Measurements from ENCODE around the gene LDB3.

LDB3 gene

GRCh38 chr10:86692023-86692514 lies 23.8 kb downstream of the LDB3 start:
- TF ChIP-seq Cebpa-rat (IDR thresholded peaks at IDR 0.05), result no peak
- H3K4me1 ChIP-seq, result no peaks in the 10 kb centered on the region
- H3K9me3 ChIP-seq, result no peaks in the 10 kb centered on the region
- no peaks in the 10 kb centered on the region for H3K36me3 ChIP-seq
- no peaks in the 10 kb centered on the region for H4K20me1 ChIP-seq
- H3K9ac ChIP-seq, result no peak overlapping the region
- H3K4me2 ChIP-seq, result no peak overlapping the region
- H3K27me3 ChIP-seq, result no peaks in the 10 kb centered on the region
- no peak overlapping the region for H3K27ac ChIP-seq
- H3K4me3 ChIP-seq, result no peak overlapping the region

DNA sequence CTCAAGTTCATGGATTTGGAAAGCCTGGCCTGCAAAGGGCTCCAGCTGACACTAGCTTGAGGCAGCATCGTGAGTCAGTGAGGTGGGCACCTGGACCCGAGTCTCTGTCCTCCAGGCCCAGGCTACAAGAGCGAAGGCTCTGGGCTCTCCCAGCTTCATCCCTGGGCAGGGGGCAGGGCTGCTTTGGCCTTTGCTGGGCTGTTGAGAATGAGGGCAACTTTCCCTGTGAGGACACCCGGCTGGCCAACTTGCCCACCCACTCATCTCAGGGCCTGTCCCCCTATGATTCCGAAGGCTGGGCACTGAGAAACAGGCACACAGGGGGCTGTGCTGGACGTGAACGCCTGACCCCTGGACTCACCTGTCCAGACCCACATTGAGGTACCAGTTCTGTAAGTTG lies 24.4 kb downstream of the LDB3 start:
- no peaks in the 10 kb centered on the region for H3K27me3 ChIP-seq
- TF ChIP-seq Cebpa-rat (IDR thresholded peaks at IDR 0.05), result no peak
- no peaks in the 10 kb centered on the region for H4K20me1 ChIP-seq
- H3K4me3 ChIP-seq, result no peak overlapping the region
- no peak overlapping the region for H3K9ac ChIP-seq
- no peak overlapping the region for H3K4me2 ChIP-seq
- H3K36me3 ChIP-seq, result no peaks in the 10 kb centered on the region
- no peaks in the 10 kb centered on the region for H3K9me3 ChIP-seq
- H3K27ac ChIP-seq, result no peak overlapping the region
- H3K4me1 ChIP-seq, result no peaks in the 10 kb centered on the region

DNA sequence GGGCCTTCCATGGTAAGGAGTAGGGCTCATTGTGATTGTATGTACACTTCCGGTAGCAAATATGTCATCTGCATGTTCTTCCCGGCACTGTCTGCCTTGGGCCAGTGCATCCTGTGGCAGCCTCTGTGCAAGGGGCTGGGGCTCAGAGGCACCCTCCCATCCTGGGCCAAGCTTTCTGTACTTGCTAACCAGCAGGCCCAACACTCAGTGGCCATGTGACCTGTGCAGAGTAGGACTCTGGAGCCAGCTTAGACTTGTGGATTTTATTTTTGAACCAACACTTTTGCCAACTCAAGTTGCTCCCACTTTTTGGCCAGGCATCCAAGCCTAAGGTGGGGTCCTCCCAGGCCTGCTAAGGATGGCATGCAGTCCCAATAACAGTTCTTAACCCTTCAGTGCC lies 25.0 kb downstream of the LDB3 start:
- Histone ChIP-seq H3K4me1 (no peaks in the 10 kb centered on the region), H3K4me3 (no peak overlapping the region), H3K27ac (no peak overlapping the region), H3K9me3 (no peaks in the 10 kb centered on the region), H4K20me1 (no peaks in the 10 kb centered on the region), H3K4me2 (no peak overlapping the region), H3K27me3 (no peaks in the 10 kb centered on the region), H3K9ac (no peak overlapping the region), H3K36me3 (no peaks in the 10 kb centered on the region)
- TF ChIP-seq Cebpa-rat (IDR thresholded peaks at IDR 0.05), result no peak

DNA sequence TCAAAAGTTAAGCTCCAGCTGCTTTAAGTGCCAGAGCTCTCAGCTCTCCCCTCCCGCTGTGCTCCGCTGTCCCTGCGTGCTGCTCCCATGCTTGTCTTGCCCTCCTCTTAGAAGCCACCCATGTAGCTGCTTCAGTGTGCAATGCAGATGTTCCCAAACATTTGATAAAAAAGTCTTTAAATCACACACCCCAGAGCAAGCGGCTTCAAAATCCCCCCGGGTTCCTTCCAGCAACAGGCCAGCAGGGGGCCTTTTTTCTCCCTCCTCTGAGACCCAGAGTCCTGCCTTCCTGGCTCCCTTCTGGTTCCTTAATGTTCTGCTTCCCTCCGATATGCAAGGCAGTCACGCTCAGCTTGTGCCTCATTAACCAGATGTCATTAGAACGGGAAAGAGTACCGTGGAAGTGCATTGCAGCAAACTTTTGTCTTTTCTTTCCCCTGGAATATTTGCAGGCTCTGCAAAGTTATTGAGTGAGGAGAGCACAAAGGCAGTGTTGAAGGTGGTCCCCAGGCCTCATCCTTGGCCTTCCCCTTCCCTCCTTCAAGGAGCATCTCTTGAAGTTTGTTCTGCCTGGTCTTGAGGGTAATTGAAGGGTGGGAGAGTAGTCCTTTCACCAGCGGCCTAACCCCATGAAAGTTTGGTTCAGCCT lies 25.5 kb downstream of the LDB3 start:
- Histone ChIP-seq H3K27ac (no peak overlapping the region), H3K4me3 (no peak overlapping the region), H3K36me3 (no peaks in the 10 kb centered on the region), H3K27me3 (no peaks in the 10 kb centered on the region), H3K9me3 (no peaks in the 10 kb centered on the region), H3K4me2 (no peak overlapping the region), H3K4me1 (no peaks in the 10 kb centered on the region), H4K20me1 (no peaks in the 10 kb centered on the region), H3K9ac (no peak overlapping the region)
- TF ChIP-seq Cebpa-rat (IDR thresholded peaks at IDR 0.05), result no peak

GRCh38 chr10:86698207-86698940 lies 30.1 kb downstream of the LDB3 start:
- Histone ChIP-seq H3K4me2 (no peak overlapping the region), H3K4me1 (no peaks in the 10 kb centered on the region), H3K9me3 (no peaks in the 10 kb centered on the region), H3K4me3 (no peak overlapping the region), H3K9ac (no peak overlapping the region), H3K27me3 (no peaks in the 10 kb centered on the region), H3K27ac (no peak overlapping the region), H3K36me3 (no peaks in the 10 kb centered on the region), H4K20me1 (no peaks in the 10 kb centered on the region)
- no peak for TF ChIP-seq Cebpa-rat (IDR thresholded peaks at IDR 0.05)

GRCh38 chr10:86699125-86699524 lies 30.8 kb downstream of the LDB3 start:
- no peaks in the 10 kb centered on the region for H3K27me3 ChIP-seq
- H4K20me1 ChIP-seq, result no peaks in the 10 kb centered on the region
- H3K27ac ChIP-seq, result no peak overlapping the region
- no peaks in the 10 kb centered on the region for H3K9me3 ChIP-seq
- H3K4me3 ChIP-seq, result no peak overlapping the region
- no peak overlapping the region for H3K9ac ChIP-seq
- no peaks in the 10 kb centered on the region for H3K4me1 ChIP-seq
- TF ChIP-seq Cebpa-rat (IDR thresholded peaks at IDR 0.05), result peak; percentile 32; the same call in 1 of the 2 replicates
- no peak overlapping the region for H3K4me2 ChIP-seq
- no peaks in the 10 kb centered on the region for H3K36me3 ChIP-seq

DNA sequence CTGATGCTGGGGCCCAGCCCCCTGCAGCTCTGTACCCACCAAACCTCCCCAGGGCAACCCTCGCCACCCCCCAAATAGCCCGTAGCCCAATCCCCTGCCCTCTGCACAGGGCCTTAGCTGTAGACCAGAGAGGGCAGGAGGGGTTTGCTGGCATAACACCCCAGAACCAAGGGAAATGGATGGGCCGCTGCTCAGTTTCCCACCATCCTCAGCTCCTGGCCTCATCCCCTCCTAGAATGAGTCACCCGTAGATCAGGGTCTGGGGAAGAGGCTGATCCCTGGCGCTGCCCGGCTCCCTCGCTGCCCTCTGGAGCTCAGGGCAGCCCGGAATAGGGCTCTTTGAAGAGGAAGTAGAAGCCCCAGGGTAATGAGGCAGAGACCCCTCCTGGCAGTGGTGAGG lies 31.2 kb downstream of the LDB3 start:
- Histone ChIP-seq H3K27ac (no peak overlapping the region), H4K20me1 (no peaks in the 10 kb centered on the region), H3K27me3 (no peaks in the 10 kb centered on the region), H3K9me3 (no peaks in the 10 kb centered on the region), H3K4me1 (no peaks in the 10 kb centered on the region), H3K4me3 (no peak overlapping the region), H3K36me3 (no peaks in the 10 kb centered on the region), H3K4me2 (no peak overlapping the region), H3K9ac (no peak overlapping the region)
- TF ChIP-seq Cebpa-rat (IDR thresholded peaks at IDR 0.05), result no peak

DNA sequence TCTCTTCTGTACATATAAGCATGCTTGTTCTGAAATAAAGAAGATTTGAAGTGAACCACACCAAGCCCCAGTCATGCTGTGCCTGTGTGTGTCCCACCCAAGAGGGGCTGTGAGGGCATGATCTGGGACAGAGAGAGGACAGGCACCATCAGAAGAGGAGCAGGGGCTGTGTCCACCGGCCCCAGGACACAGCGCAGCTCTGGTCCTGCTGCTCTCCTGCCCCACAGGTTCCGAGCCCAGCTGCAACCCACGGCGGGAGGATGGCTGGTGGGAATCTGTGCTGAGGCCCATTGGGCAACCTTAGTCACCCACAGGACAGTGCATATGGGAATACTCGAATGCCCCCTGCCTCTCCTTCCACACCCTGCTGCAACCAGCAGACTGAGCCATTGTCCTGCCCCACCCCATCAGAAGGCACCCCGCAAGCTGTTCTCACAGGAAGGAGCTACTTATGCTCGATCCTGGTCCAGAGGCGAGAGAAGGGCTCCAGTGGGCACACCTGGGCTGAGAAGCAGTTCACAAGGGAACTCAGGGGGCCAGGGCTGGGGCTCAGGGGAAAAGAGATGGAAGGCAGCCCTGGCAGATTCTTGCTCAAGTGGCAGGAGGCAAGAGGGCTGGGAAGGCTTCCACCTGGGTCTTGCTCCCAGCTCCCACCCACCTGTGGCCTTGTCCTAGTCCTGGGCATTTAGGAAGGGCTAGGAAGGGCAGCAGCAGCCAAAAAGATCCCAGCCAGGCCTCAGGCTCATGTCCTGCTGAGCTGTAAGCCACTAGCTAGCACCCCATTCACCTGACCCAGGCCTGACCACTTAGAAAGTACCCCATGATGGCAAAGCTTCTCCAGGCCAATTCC lies 31.9 kb downstream of the LDB3 start:
- H3K9me3 ChIP-seq, result no peaks in the 10 kb centered on the region
- no peaks in the 10 kb centered on the region for H3K36me3 ChIP-seq
- no peaks in the 10 kb centered on the region for H4K20me1 ChIP-seq
- no peak overlapping the region for H3K9ac ChIP-seq
- H3K4me1 ChIP-seq, result no peaks in the 10 kb centered on the region
- H3K4me2 ChIP-seq, result no peak overlapping the region
- TF ChIP-seq Cebpa-rat (IDR thresholded peaks at IDR 0.05), result no peak
- H3K27me3 ChIP-seq, result no peaks in the 10 kb centered on the region
- H3K4me3 ChIP-seq, result no peak overlapping the region
- H3K27ac ChIP-seq, result no peak overlapping the region

DNA sequence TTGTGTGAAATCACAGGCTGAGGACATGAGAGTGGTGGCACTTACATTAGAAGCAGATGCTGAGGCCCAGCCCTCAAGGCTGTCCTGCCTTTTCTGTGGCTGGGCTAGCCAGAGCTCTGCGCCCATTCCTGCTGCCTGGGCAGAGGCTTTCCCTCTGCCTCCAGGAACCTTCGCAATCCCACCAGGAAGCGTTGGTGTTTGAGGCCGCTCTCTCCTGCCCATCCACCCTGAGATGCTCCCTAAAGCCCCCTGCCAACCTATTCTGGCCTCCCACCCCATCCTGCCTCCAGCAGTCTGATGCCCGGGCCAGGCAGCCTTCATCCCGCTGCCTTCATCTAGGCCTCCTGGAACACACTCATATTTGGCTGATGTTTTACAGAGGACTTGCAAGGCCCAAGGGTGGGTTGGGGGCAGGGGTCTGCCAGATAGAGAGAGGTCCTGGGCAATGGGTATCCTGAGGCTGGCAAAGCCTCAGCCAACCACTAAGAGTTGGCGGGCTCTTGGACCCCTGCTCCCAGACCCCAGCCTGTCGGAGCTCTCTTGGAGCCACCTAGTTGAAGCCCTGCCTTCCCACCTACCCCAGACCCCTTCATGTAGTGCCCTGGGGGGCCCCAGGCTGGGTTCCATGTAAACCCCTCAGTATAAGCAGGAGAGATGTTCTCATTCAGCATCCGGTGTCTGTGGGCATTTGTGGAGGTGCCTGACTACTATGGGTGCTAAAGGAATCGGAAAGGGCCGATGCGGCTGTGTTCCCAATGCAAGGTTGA lies 32.7 kb downstream of the LDB3 start:
- H3K36me3 ChIP-seq, result no peaks in the 10 kb centered on the region
- no peaks in the 10 kb centered on the region for H4K20me1 ChIP-seq
- no peak overlapping the region for H3K4me3 ChIP-seq
- no peaks in the 10 kb centered on the region for H3K9me3 ChIP-seq
- no peaks in the 10 kb centered on the region for H3K27me3 ChIP-seq
- no peaks in the 10 kb centered on the region for H3K4me1 ChIP-seq
- no peak overlapping the region for H3K27ac ChIP-seq
- no peak for TF ChIP-seq Cebpa-rat (IDR thresholded peaks at IDR 0.05)
- H3K4me2 ChIP-seq, result no peak overlapping the region
- H3K9ac ChIP-seq, result no peak overlapping the region

Measured in BLaER1 (cell line).